D721Med (cell line): ENCODE results near the gene KATNAL2.

Source experiments
- DNase-seq: peaks from one replicate; pipeline ENCODE4 v3.0.0; 2011; ENCODE audit warnings: low spot score; ENCODE audit not compliant: insufficient read length
- FAIRE-seq: peaks from 2 replicates; lab custom pipeline; 2011; peaks lifted over from hg19 to GRCh38; lab: Jason Lieb, UNC
- CTCF ChIP-seq: IDR thresholded peaks from 2 replicates; pipeline ENCODE4 v1.5.1; 2012; ENCODE audit warnings: mild to moderate bottlenecking, control low read depth; ENCODE audit not compliant: insufficient read depth; ENCODE audit errors: missing control alignments

Gene KATNAL2

GRCh38 chr18:47143153-47143552 is 225.8 kb downstream of the KATNAL2 start:
- FAIRE-seq = no peak

GRCh38 chr18:47143899-47144485 is 226.6 kb downstream of the KATNAL2 start:
- peak; percentile 82 for FAIRE-seq
- no peak for DNase-seq
- no peak for TF ChIP-seq CTCF

More at GRCh38 chr18:47143153-47143552, 225.8 kb downstream of the KATNAL2 start:
- TF ChIP-seq CTCF = no peak
- no peak for DNase-seq

GRCh38 chr18:47146206-47146605 is 228.8 kb downstream of the KATNAL2 start:
- no peak for FAIRE-seq

GRCh38 chr18:47149457-47150028 is 232.1 kb downstream of the KATNAL2 start:
- no peak for TF ChIP-seq CTCF
- FAIRE-seq = no peak

More at GRCh38 chr18:47146206-47146605, 228.8 kb downstream of the KATNAL2 start:
- no peak for TF ChIP-seq CTCF
- DNase-seq = no peak

GRCh38 chr18:47150029-47150823 is 232.8 kb downstream of the KATNAL2 start, which contains the start of gene HDHD2:
Gene HDHD2, minus strand, starts transcription at chr18:47150500. Its CDS starts 14,061 bp downstream, at chr18:47136439.
- no peak for FAIRE-seq

More at GRCh38 chr18:47149457-47150028, 232.1 kb downstream of the KATNAL2 start:
- DNase-seq = no peak

GRCh38 chr18:47150824-47151366 is 233.5 kb downstream of the KATNAL2 start:
- DNase-seq = no peak
- peak; percentile 56 for FAIRE-seq
- no peak for TF ChIP-seq CTCF

More at GRCh38 chr18:47150029-47150823, 232.8 kb downstream of the KATNAL2 start, which contains the start of gene HDHD2:
- DNase-seq = peak; percentile 81
- TF ChIP-seq CTCF = no peak
